GM12878 (cell line): ENCODE results near the gene DNAH3. TPM values are rescaled to one million over a fixed set of nuclear protein-coding genes. Genes with fewer than 3 reads are reported as not detected.

ENCODE experiments used
- BCLAF1 ChIP-seq: fragments of 450-650 bp; IDR thresholded peaks from 2 replicates; pipeline ENCODE4 v1.6.1; 2017; ENCODE audit warnings: antibody characterized with exemption, mild to moderate bottlenecking, moderate library complexity
- BMI1 ChIP-seq: fragments of 450-650 bp; IDR thresholded peaks from 2 replicates; pipeline ENCODE4 v1.6.1; 2016; ENCODE audit warnings: mild to moderate bottlenecking, moderate library complexity, borderline replicate concordance
- CREB1 ChIP-seq: IDR thresholded peaks from 2 replicates; pipeline ENCODE4 v1.6.1; 2012; ENCODE audit warnings: low read depth, mild to moderate bottlenecking, inconsistent platforms
- E4F1 ChIP-seq: fragments of 450-650 bp; IDR thresholded peaks from 2 replicates; pipeline ENCODE4 v1.6.1; 2018; ENCODE audit warnings: borderline replicate concordance, mild to moderate bottlenecking; ENCODE audit not compliant: partially characterized antibody
- EP300 ChIP-seq, 2 experiments: fragments of 150-350 bp in 1 of 2; IDR thresholded peaks; 2 replicates each; pipeline ENCODE4 v1.6.1; 2011 to 2012; ENCODE audit warnings: low read depth in 2 of 2, low read length in 2 of 2, borderline replicate concordance in 1 of 2, improper control_type of control experiment in 1 of 2, inconsistent platforms in 1 of 2; ENCODE audit not compliant: control insufficient read depth in 1 of 2
- ETV6 ChIP-seq, 2 experiments: fragments of 450-650 bp in 1 of 2; IDR thresholded peaks in 1 of 2; conservative IDR thresholded peaks in 1 of 2; 2 replicates each; pipeline ENCODE4 v1.6.1; 2014; ENCODE audit warnings: antibody characterized with exemption in 1 of 2, borderline replicate concordance in 1 of 2, low read depth in 1 of 2, mild to moderate bottlenecking in 1 of 2, moderate library complexity in 1 of 2
- EZH2 ChIP-seq: IDR thresholded peaks from 2 replicates; pipeline ENCODE4 v1.6.1; 2012; ENCODE audit warnings: low read depth, mild to moderate bottlenecking, control low read depth, inconsistent platforms, low read length, borderline replicate concordance; ENCODE audit not compliant: control insufficient read depth
- FOXK2 ChIP-seq: fragments of 450-650 bp; IDR thresholded peaks from 2 replicates; pipeline ENCODE4 v1.6.1; 2017; ENCODE audit warnings: mild to moderate bottlenecking, moderate library complexity
- JUND ChIP-seq: IDR thresholded peaks from 2 replicates; pipeline ENCODE4 v1.6.1; 2012; ENCODE audit warnings: low read depth, mild to moderate bottlenecking, low read length, improper control_type of control experiment, moderate library complexity
- MEF2B ChIP-seq: fragments of 450-650 bp; IDR thresholded peaks from 2 replicates; pipeline ENCODE4 v1.6.1; 2018; ENCODE audit warnings: mild to moderate bottlenecking, moderate library complexity; ENCODE audit not compliant: partially characterized antibody, poor library complexity, severe bottlenecking
- POLR2A ChIP-seq: IDR thresholded peaks from 2 replicates; pipeline ENCODE4 v1.6.1; 2011; ENCODE audit warnings: low read depth, mild to moderate bottlenecking, low read length
- SIN3A ChIP-seq: IDR thresholded peaks from 2 replicates; pipeline ENCODE4 v1.6.1; 2012; ENCODE audit warnings: low read depth, low read length, improper control_type of control experiment
- SRF ChIP-seq, 2 experiments: IDR thresholded peaks; 2 replicates each; pipeline ENCODE4 v1.6.1; 2011; ENCODE audit warnings: low read depth in 2 of 2, low read length in 2 of 2, mild to moderate bottlenecking in 1 of 2, moderate library complexity in 1 of 2
- TCF3 ChIP-seq: IDR thresholded peaks from 2 replicates; pipeline ENCODE4 v1.6.1; 2012; ENCODE audit warnings: low read depth, mild to moderate bottlenecking, low read length, borderline replicate concordance; ENCODE audit not compliant: insufficient read depth
- ZBED1 ChIP-seq: IDR thresholded peaks from 2 replicates; pipeline ENCODE4 v1.6.1; 2016; ENCODE audit warnings: borderline replicate concordance
- ZBTB11 ChIP-seq: fragments of 450-650 bp; formaldehyde crosslinking; IDR thresholded peaks from 2 replicates; pipeline ENCODE4 v1.5.0; 2022; ENCODE audit warnings: mild to moderate bottlenecking, missing genetic modification characterization
- ZBTB33 ChIP-seq: fragments of 450-650 bp; IDR thresholded peaks from 2 replicates; pipeline ENCODE4 v1.6.1; 2017; ENCODE audit warnings: mild to moderate bottlenecking
- polyA plus RNA-seq, 11 experiments: library from polyadenylated mRNA; depleted of rRNA in 4 of 11; unstranded in 6 of 11; stranded (reverse) in 5 of 11; fragments of >200 nt; fragmentation: Nextera tagmentation in 4 of 11; fragmentation: Illumina TruSeq in 1 of 11; extraction: Ambion mirVana in 4 of 11; extraction: Trizol in 1 of 11; gene quantifications; 1 replicate in 1 of 11; 2 replicates in 10 of 11; pipeline versions ENCODE4 v1.2.1 to v1.2.3, GENCODE V29; 2011 to 2016; ENCODE audit warnings: inconsistent platforms in 2 of 11, missing spikeins in 2 of 11, low read depth in 1 of 11
- total RNA-seq, 4 experiments: library from RNA; depleted of rRNA in 3 of 4; stranded (reverse); fragments of >200 nt in 3 of 4; fragmentation: Illumina TruSeq in 1 of 4; extraction: Trizol in 1 of 4; gene quantifications; 2 replicates each; pipeline versions ENCODE4 v1.2.1 to v1.2.3, GENCODE V29; 2013 to 2021

DNAH3 gene
- total and polyA plus RNA-seq, 10 of the 15 experiments (the other 5 are each of a cell fraction or from before 2014, with no cell fraction given): under 0.01 to 0.04 (median 0.04) TPM; not detected in 5

- TF ChIP-seq CREB1 (peak; percentile 95), SIN3A (peak; percentile 28), ZBTB11 (CRISPR knock-in tag) (no peak), ZBED1 (no peak), SRF (IDR thresholded peaks at IDR 0.05; ENCODE audit: low read depth in 2 of 2, low read length in 2 of 2) (peak; percentile 71 to 87), BCLAF1 (peak; percentile 91), ETV6 (conservative IDR thresholded peaks at IDR 0.05 in 1 of 2, IDR thresholded peaks at IDR 0.05 in 1 of 2; ENCODE audit: borderline replicate concordance in 1 of 2, low read depth in 1 of 2) (0 out of 4 replicates have a peak, but pooled peaks of 1 of the 2 experiments have one; percentile 53), POLR2A (peak; percentile 88), JUND (peak; percentile 93), TCF3 (0 out of 2 replicates have a peak, but pooled peaks have one; percentile 26), BMI1 (peak; percentile 84), EP300 (IDR thresholded peaks at IDR 0.05; ENCODE audit: borderline replicate concordance in 1 of 2, control insufficient read depth in 1 of 2, low read depth in 2 of 2, low read length in 2 of 2) (0 out of 4 replicates have a peak, but pooled peaks of 1 of the 2 experiments have one; percentile 24), MEF2B (peak; percentile 42), EZH2 (no peak), ZBTB33 (no peak), FOXK2 (peak; percentile 97), E4F1 (peak; percentile 33)
Measured at GRCh38 chr16:20900299-20901067, 250.2 kb downstream of the DNAH3 start, which contains the start of the genes DCUN1D3 and LYRM1 (continued).
